ENCODE data around the gene CHST7.

CHST7 gene

GRCh38 chrX:46549914-46550313, 23.7 kb upstream of the CHST7 start:
- no peak overlapping the region for H3K27ac ChIP-seq
- no peak for TF ChIP-seq CTCF (conservative IDR thresholded peaks at IDR 0.05)

GRCh38 chrX:46551494-46552128, 22.0 kb upstream of the CHST7 start:
- H3K27ac ChIP-seq, result no peak overlapping the region
- TF ChIP-seq CTCF (conservative IDR thresholded peaks at IDR 0.05), result no peak

- no peak for TF ChIP-seq CTCF (conservative IDR thresholded peaks at IDR 0.05)
- H3K27ac ChIP-seq, result no peak overlapping the region
Measured at GRCh38 chrX:46553935-46554334, 19.6 kb upstream of the CHST7 start.

GRCh38 chrX:46554942-46555341, 18.6 kb upstream of the CHST7 start:
- peak; percentile 37; the same call in 1 of the 2 replicates for TF ChIP-seq CTCF (conservative IDR thresholded peaks at IDR 0.05)
- no peak overlapping the region for H3K27ac ChIP-seq

- no peak overlapping the region for H3K27ac ChIP-seq
- TF ChIP-seq CTCF (conservative IDR thresholded peaks at IDR 0.05), result no peak
Measured at GRCh38 chrX:46559062-46559461, 14.5 kb upstream of the CHST7 start.

GRCh38 chrX:46561824-46562657, 11.5 kb upstream of the CHST7 start:
- H3K27ac ChIP-seq, result no peak overlapping the region
- no peak for TF ChIP-seq CTCF (conservative IDR thresholded peaks at IDR 0.05)

- no peak for TF ChIP-seq CTCF (conservative IDR thresholded peaks at IDR 0.05)
Measured at GRCh38 chrX:46567388-46567787, 6.2 kb upstream of the CHST7 start.

More at GRCh38 chrX:46567388-46567787, 6.2 kb upstream of the CHST7 start:
- no peak overlapping the region for H3K27ac ChIP-seq

All from VCaP (cell line).